ENCODE data around the gene MLLT6.

DNA sequence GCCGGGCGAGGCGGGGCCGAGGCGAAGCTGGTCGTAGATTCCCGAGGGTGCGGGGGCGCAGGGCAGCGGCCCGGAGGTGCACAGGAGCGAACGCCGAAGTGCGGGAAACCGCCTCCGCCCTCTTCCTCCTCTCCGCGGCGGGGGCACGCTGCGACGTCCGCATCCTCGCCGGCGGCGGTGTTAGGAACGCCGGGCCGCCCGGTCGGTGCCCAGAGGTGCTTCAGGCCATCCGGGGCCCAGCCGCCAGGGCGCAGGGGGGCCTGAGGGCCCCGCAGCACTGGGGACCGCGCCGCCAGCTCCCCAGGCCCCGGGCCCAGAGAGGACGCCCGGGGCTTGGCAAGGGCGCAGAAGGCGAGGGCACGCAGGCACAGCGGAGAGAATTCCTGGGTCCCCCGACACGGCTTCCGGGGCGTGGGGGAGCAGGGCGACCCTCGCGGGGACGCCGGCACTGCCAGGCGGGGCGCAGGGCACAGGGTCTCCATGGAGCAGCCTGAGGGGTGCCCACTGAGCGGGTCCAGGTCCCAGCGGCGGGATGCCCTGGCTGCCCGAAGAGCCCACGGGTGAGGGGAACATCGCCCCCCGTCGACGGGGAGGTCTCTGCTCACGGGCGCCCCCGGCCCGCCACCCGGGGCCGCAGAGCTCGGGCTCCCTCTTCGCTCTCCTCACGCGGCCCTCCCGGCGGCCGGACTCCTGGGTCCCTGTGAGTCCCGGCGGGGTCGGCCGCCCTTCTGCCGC, 30.9 kb upstream of the MLLT6 start:
- TF ChIP-seq, protein P1, sequence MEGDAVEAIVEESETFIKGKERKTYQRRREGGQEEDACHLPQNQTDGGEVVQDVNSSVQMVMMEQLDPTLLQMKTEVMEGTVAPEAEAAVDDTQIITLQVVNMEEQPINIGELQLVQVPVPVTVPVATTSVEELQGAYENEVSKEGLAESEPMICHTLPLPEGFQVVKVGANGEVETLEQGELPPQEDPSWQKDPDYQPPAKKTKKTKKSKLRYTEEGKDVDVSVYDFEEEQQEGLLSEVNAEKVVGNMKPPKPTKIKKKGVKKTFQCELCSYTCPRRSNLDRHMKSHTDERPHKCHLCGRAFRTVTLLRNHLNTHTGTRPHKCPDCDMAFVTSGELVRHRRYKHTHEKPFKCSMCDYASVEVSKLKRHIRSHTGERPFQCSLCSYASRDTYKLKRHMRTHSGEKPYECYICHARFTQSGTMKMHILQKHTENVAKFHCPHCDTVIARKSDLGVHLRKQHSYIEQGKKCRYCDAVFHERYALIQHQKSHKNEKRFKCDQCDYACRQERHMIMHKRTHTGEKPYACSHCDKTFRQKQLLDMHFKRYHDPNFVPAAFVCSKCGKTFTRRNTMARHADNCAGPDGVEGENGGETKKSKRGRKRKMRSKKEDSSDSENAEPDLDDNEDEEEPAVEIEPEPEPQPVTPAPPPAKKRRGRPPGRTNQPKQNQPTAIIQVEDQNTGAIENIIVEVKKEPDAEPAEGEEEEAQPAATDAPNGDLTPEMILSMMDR (IDR thresholded peaks at IDR 0.05), result no peak
- TF ChIP-seq EP300 (IDR thresholded peaks at IDR 0.05), result no peak

Measured in ovary (tissue), 3 donors.